Osteocyte (in vitro differentiated cells): ENCODE data around the gene LRRFIP1. TPM values are rescaled to one million over a fixed set of nuclear protein-coding genes. Genes with fewer than 3 reads are reported as not detected.
A peak's percentile ranks its signal among the peaks of the same experiment; 100 is the strongest.

Experiments
- DNase-seq: peaks from one replicate; pipeline ENCODE4 v3.0.0; 2021; ENCODE audit warnings: mixed read lengths; ENCODE audit not compliant: unreplicated experiment; ENCODE audit errors: extremely low spot score
- H3K27ac Mint-ChIP-seq: one replicate; pipeline ENCODE4 v1.8.0; 2021; ENCODE audit warnings: mild to moderate bottlenecking, mixed read lengths; ENCODE audit not compliant: unreplicated experiment
- H3K27me3 Mint-ChIP-seq: one replicate; pipeline ENCODE4 v1.8.0; 2021; ENCODE audit warnings: mixed read lengths; ENCODE audit not compliant: unreplicated experiment
- H3K36me3 Mint-ChIP-seq: one replicate; pipeline ENCODE4 v1.8.0; 2021; ENCODE audit warnings: mixed read lengths; ENCODE audit not compliant: unreplicated experiment
- H3K4me1 Mint-ChIP-seq: one replicate; pipeline ENCODE4 v1.8.0; 2021; ENCODE audit warnings: mixed read lengths; ENCODE audit not compliant: unreplicated experiment
- H3K4me3 Mint-ChIP-seq: one replicate; pipeline ENCODE4 v1.8.0; 2021; ENCODE audit warnings: mild to moderate bottlenecking, moderate library complexity, mixed read lengths; ENCODE audit not compliant: unreplicated experiment
- H3K9me3 Mint-ChIP-seq: one replicate; pipeline ENCODE4 v1.8.0; 2021; ENCODE audit warnings: mixed read lengths; ENCODE audit not compliant: unreplicated experiment
- CTCF ChIP-seq: fragments of 200-600 bp; sonication (generic); IDR thresholded peaks from 2 replicates; pipeline ENCODE4 v1.5.0; 2021; ENCODE audit warnings: antibody characterized with exemption, mild to moderate bottlenecking, moderate library complexity
- total RNA-seq: library from RNA; stranded (reverse); gene quantifications from 2 replicates; pipeline ENCODE4 v1.2.1, GENCODE V29; 2021

LRRFIP1 gene
- total RNA-seq, 1 donor from 2014 or later = 79.9 TPM

GRCh38 chr2:237737196-237737865 lies 109.9 kb downstream of the LRRFIP1 start:
- no peaks in the 10 kb centered on the region for H3K9me3 Mint-ChIP-seq
- no peaks in the 10 kb centered on the region for H3K27me3 Mint-ChIP-seq
- peak overlapping the region; percentile 44 for H3K27ac Mint-ChIP-seq
- no peak overlapping the region for H3K4me3 Mint-ChIP-seq
- peaks cover 39% of the 10 kb centered on the region for H3K4me1 Mint-ChIP-seq
- no peak for TF ChIP-seq CTCF
- peak; percentile 65 for DNase-seq
- H3K36me3 Mint-ChIP-seq = peaks cover 8% of the 10 kb centered on the region

GRCh38 chr2:237738255-237738654 lies 110.9 kb downstream of the LRRFIP1 start:
- DNase-seq = peak; percentile 57
- Mint-ChIP-seq H3K27ac (peak overlapping the region; percentile 44), H3K36me3 (peaks cover 8% of the 10 kb centered on the region), H3K4me3 (no peak overlapping the region), H3K4me1 (peaks cover 32% of the 10 kb centered on the region), H3K9me3 (no peaks in the 10 kb centered on the region), H3K27me3 (no peaks in the 10 kb centered on the region)
- TF ChIP-seq CTCF = no peak

GRCh38 chr2:237739101-237739500 lies 111.7 kb downstream of the LRRFIP1 start:
- Mint-ChIP-seq H3K27me3 (no peaks in the 10 kb centered on the region), H3K36me3 (peaks cover 8% of the 10 kb centered on the region), H3K9me3 (no peaks in the 10 kb centered on the region), H3K4me1 (peaks cover 33% of the 10 kb centered on the region), H3K4me3 (no peak overlapping the region), H3K27ac (no peak overlapping the region)
- no peak for TF ChIP-seq CTCF
- no peak for DNase-seq

GRCh38 chr2:237742191-237742590 lies 114.8 kb downstream of the LRRFIP1 start:
- no peak for TF ChIP-seq CTCF
- peaks cover 34% of the 10 kb centered on the region for H3K4me1 Mint-ChIP-seq
- no peaks in the 10 kb centered on the region for H3K27me3 Mint-ChIP-seq
- H3K9me3 Mint-ChIP-seq = no peaks in the 10 kb centered on the region
- H3K4me3 Mint-ChIP-seq = no peak overlapping the region
- peaks cover 3% of the 10 kb centered on the region for H3K36me3 Mint-ChIP-seq
- DNase-seq = peak; percentile 42
- peak overlapping the region; percentile 39 for H3K27ac Mint-ChIP-seq

- peak; percentile 57 for DNase-seq
- Mint-ChIP-seq H3K4me3 (no peak overlapping the region), H3K4me1 (peaks cover 30% of the 10 kb centered on the region), H3K36me3 (peaks cover 3% of the 10 kb centered on the region), H3K27me3 (no peaks in the 10 kb centered on the region), H3K27ac (peak overlapping the region; percentile 39), H3K9me3 (no peaks in the 10 kb centered on the region)
- no peak for TF ChIP-seq CTCF
Measured at GRCh38 chr2:237742614-237743013, 115.2 kb downstream of the LRRFIP1 start.
